ENCODE measurements around the gene TUBB3. TPM values are rescaled to one million over a fixed set of nuclear protein-coding genes. Genes with fewer than 3 reads are reported as not detected.

The TUBB3 gene
- 294 and 447 TPM in 2 replicates for total RNA-seq (ENCODE audit: low replicate concordance)

DNA sequence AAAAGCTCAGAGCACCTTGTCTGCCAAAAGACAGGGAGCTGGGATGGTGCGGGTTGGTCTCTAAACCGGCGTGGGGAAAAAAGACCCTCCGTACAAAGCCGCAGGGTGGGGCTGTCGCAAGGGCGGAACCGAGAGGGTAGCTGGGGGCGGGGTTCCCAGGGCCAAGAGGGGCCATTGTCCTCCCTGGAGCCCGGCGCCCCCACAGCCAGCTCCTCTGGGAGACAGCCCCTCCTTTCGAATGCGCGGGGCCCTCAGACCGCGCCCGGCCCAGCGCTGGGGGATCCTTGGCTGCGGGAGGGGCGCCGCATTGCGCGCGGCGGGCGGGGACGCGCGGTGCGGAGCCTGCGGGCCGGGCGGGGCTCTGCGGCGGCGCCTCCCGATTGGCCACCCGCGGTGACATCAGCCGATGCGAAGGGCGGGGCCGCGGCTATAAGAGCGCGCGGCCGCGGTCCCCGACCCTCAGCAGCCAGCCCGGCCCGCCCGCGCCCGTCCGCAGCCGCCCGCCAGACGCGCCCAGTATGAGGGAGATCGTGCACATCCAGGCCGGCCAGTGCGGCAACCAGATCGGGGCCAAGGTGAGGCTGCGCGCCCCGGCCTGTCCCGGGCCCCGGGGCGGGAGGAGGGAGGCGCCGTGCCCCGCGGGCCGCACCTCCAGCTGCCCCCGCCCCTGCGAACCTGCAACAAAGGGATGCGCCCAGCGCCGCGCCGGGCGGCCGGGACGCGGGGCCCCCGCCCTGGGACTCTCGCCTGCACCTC, at the start of gene TUBB3:
Gene TUBB3, plus strand, starts transcription at position 459 of the 756 bp plus-strand sequence. Its CDS starts 60 bp downstream, at position 519.

DNA sequence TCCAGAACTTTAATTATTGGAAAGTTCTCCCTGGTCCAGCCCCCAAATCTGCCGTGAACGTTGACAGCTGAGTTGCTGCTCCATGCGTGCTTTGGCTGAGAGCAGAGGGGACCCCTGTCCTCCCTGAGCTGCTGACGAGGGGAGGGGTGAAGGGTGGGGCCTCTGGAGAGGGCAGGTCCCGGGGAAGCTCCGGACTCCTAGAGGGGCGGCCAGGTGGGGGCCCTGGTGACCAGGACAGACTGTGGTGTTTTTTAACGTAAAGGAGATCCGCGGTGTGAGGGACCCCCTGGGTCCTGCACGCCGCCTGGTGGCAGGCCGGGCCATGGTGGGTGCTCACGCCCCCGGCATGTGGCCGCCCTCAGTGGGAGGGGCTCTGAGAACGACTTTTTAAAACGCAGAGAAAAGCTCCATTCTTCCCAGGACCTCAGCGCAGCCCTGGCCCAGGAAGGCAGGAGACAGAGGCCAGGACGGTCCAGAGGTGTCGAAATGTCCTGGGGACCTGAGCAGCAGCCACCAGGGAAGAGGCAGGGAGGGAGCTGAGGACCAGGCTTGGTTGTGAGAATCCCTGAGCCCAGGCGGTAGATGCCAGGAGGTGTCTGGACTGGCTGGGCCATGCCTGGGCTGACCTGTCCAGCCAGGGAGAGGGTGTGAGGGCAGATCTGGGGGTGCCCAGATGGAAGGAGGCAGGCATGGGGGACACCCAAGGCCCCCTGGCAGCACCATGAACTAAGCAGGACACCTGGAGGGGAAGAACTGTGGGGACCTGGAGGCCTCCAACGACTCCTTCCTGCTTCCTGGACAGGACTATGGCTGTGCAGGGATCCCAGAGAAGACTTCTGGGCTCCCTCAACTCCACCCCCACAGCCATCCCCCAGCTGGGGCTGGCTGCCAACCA, 4.4 kb upstream of the TUBB3 start, which contains the start of gene MC1R:
Gene MC1R, plus strand, starts transcription at position 410 of the 895 bp plus-strand sequence. Its CDS starts 397 bp downstream, at position 807.

Other genes with a start within 250 kb of the TUBB3 start
- gene CDK10, start 236.7 kb upstream of the TUBB3 start, total RNA-seq (ENCODE audit: low replicate concordance), result 30.7 and 38.7 TPM in 2 replicates
- gene SPATA2L, start 221.6 kb upstream of the TUBB3 start, total RNA-seq (ENCODE audit: low replicate concordance), result 5.3 and 11.1 TPM in 2 replicates
- gene VPS9D1, start 202.4 kb upstream of the TUBB3 start, total RNA-seq (ENCODE audit: low replicate concordance), result 5.6 and 7.3 TPM in 2 replicates
- 8.5 and 13.5 TPM in 2 replicates for gene ZNF276, start 201.8 kb upstream of the TUBB3 start, total RNA-seq (ENCODE audit: low replicate concordance)
- 2.6 and 3.1 TPM in 2 replicates for gene FANCA, start 106.7 kb upstream of the TUBB3 start, total RNA-seq (ENCODE audit: low replicate concordance)
- 0.30 and 2.7 TPM in 2 replicates for gene SPIRE2, start 94.9 kb upstream of the TUBB3 start, total RNA-seq (ENCODE audit: low replicate concordance)
- gene TCF25, start 49.8 kb upstream of the TUBB3 start, total RNA-seq (ENCODE audit: low replicate concordance), result 229 and 319 TPM in 2 replicates
- gene MC1R, start 4.5 kb upstream of the TUBB3 start, total RNA-seq (ENCODE audit: low replicate concordance), result 3.8 and 10.6 TPM in 2 replicates
- gene DEF8, start 25.4 kb downstream of the TUBB3 start, total RNA-seq (ENCODE audit: low replicate concordance), result 81.9 and 117 TPM in 2 replicates
- 0.12 and 2.6 TPM in 2 replicates for gene DBNDD1, start 96.1 kb downstream of the TUBB3 start, total RNA-seq (ENCODE audit: low replicate concordance)
- gene PRDM7, start 154.0 kb downstream of the TUBB3 start, total RNA-seq (ENCODE audit: low replicate concordance), result not detected in 2 replicates

Data from smooth muscle cell of the coronary artery (primary cell).